Transverse colon (tissue), 4 donors: ENCODE data around the gene DDX46. TPM values are rescaled to one million over a fixed set of nuclear protein-coding genes. Genes with fewer than 3 reads are reported as not detected.

Source experiments
- DNase-seq: peaks from one replicate; pipeline ENCODE4 v3.0.0-alpha.2; 2019
- H3K27ac ChIP-seq, 4 donors: fragments of 200-600 bp; sonication (generic); 2 replicates each; pipeline ENCODE4 v1.5.1; 2016 to 2018; ENCODE audit warnings: inconsistent platforms in 4 of 4
- H3K27me3 ChIP-seq: fragments of 200-600 bp; sonication (generic); 2 replicates; pipeline ENCODE4 v1.5.1; 2017; ENCODE audit warnings: inconsistent platforms
- H3K36me3 ChIP-seq, 4 donors: fragments of 200-600 bp; sonication (generic); 2 replicates each; pipeline ENCODE4 v1.5.1; 2017 to 2019; ENCODE audit warnings: inconsistent platforms in 4 of 4
- H3K4me1 ChIP-seq, 4 donors: fragments of 200-600 bp; sonication (generic); 2 replicates each; pipeline ENCODE4 v1.5.1; 2017 to 2020; ENCODE audit warnings: inconsistent platforms in 4 of 4
- H3K4me3 ChIP-seq, 4 donors: fragments of 200-600 bp; sonication (generic); 1 replicate in 1 of 4; 2 replicates in 3 of 4; pipeline versions ENCODE4 v1.5.1 to v1.6.1; 2017 to 2019; ENCODE audit warnings: inconsistent platforms in 4 of 4
- H3K9me3 ChIP-seq, 2 donors: fragments of 200-600 bp; sonication (generic); 2 replicates each; pipeline ENCODE4 v1.5.1; 2017 to 2019; ENCODE audit warnings: inconsistent platforms in 2 of 2
- CTCF ChIP-seq, 5 experiments: fragments of 200-600 bp in 3 of 5; fragments of 450-650 bp in 2 of 5; sonication (generic) in 3 of 5; IDR thresholded peaks; 1 replicate in 2 of 5; 2 replicates in 3 of 5; pipeline ENCODE4 v1.5.1; 2016 to 2017; ENCODE audit warnings: antibody characterized with exemption in 5 of 5, inconsistent platforms in 3 of 5, mild to moderate bottlenecking in 2 of 5, moderate library complexity in 1 of 5
- EP300 ChIP-seq: sonication (generic); formaldehyde crosslinking; IDR thresholded peaks from one replicate; pipeline ENCODE4 v1.6.1; 2017; ENCODE audit warnings: antibody characterized with exemption, low read depth
- POLR2A ChIP-seq: fragments of 450-650 bp; IDR thresholded peaks from one replicate; pipeline ENCODE4 v1.6.1; 2016; ENCODE audit warnings: antibody characterized with exemption, mild to moderate bottlenecking, moderate library complexity
- POLR2AphosphoS5 ChIP-seq, 3 donors: sonication (generic); formaldehyde crosslinking; IDR thresholded peaks; one replicate each; pipeline ENCODE4 v1.6.1; 2016; ENCODE audit warnings: antibody characterized with exemption in 3 of 3
- WGBS, 2 donors: methylation state at CpG; one replicate each; pipeline ENCODE4 v1.1.5; 2018; ENCODE audit warnings: low coverage in 1 of 2; 5-methylcytosine and 5-hydroxymethylcytosine counted together
- in situ Hi-C, 4 donors: fragments of 200-750 bp; cut with MboI; loops; one replicate each; pipeline versions ENCODE4 v1.15.0 to v1.15.1; 2017; ENCODE audit warnings: low sequenced_read_pairs in 3 of 4, low pct_ligation_motif_present in 1 of 4, low pct_unique_long_range_greater_than_20kb in 1 of 4
- intact Hi-C: fragments of 100-400 bp; cut with DNase I; formaldehyde crosslinking; loops from one replicate; pipeline ENCODE4 v1.15.1; 2023; ENCODE audit warnings: low total_unique reads
- total RNA-seq, 4 donors: library from RNA; depleted of rRNA; stranded (reverse); fragments of >200 nt; gene quantifications; one replicate each; pipeline ENCODE4 v1.1.0, GENCODE V29; 2016

Gene DDX46
- total RNA-seq, 4 donors from 2014 or later = 28.5 to 73.3 (median 46.1) TPM

- Histone ChIP-seq H3K36me3 (peaks cover 0 to 7% (median 3%) of the 10 kb centered on the region in 4 donors), H3K4me3 (no peak overlapping the region), H3K9me3 (no peaks in the 10 kb centered on the region), H3K27me3 (no peaks in the 10 kb centered on the region), H3K4me1 (peaks cover 0 to 7% (median 0%) of the 10 kb centered on the region in 4 donors), H3K27ac (no peak overlapping the region)
- in situ Hi-C loops = no loop called here
- no peak for DNase-seq
- 84 to 100% methylated on average over 1 to 2 of the region's 2 CpGs for WGBS, 2 donors
- TF ChIP-seq EP300 (no peak), CTCF (IDR thresholded peaks at IDR 0.05) (no peak), POLR2AphosphoS5 (IDR thresholded peaks at IDR 0.05) (no peak), POLR2A (no peak)
- intact Hi-C loops = no loop called here
Observed at GRCh38 chr5:134864707-134865106, 106.1 kb downstream of the DDX46 start.

DNA sequence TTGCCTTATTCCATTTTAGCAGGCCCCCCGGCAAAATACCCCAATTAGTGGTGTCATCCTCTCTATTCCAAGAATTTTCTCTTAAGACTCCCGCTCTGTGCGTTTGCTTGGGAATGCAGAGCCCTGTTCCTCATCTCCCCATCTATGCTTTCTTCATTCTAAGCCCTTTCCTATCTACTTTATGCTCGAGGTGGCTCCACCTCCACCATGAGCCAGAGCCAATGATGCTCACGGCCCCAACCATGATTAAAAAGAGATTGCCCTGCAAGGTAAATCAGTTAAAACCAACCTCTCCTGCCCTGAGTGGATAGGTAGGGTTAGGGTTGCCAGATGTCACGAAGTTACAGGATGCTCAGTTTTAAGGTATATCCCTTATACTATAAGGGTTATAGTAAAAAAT lies 114.9 kb downstream of the DDX46 start:
- Histone ChIP-seq H3K4me3 (peak overlapping the region in 3 of 4 donors; percentile 54 to 86 (median 85)), H3K27me3 (no peaks in the 10 kb centered on the region), H3K36me3 (no peaks in the 10 kb centered on the region), H3K4me1 (peaks cover 7 to 30% (median 14%) of the 10 kb centered on the region in 4 donors), H3K9me3 (no peaks in the 10 kb centered on the region), H3K27ac (peak overlapping the region; percentile 83 to 97 (median 96))
- DNase-seq = no peak
- 84 to 87% methylated on average over 2 to 6 of the region's 6 CpGs for WGBS, 2 donors
- TF ChIP-seq POLR2A = no peak
- TF ChIP-seq POLR2AphosphoS5 (IDR thresholded peaks at IDR 0.05) = no peak
- TF ChIP-seq CTCF (IDR thresholded peaks at IDR 0.05) = no peak
- TF ChIP-seq EP300 = no peak
- intact Hi-C loops (no loop called here), in situ Hi-C loops (no loop called here)

GRCh38 chr5:134873987-134874830 lies 115.6 kb downstream of the DDX46 start, which contains the start of gene TXNDC15:
TSS of gene TXNDC15 (plus strand) at chr5:134874371. CDS start at chr5:134874428, 57 bp downstream.
- Histone ChIP-seq H3K4me3 (peak within 1 kb of the TSS; percentile 54 to 87 (median 86)), H3K27me3 (no peaks in the 10 kb centered on the region), H3K4me1 (peaks cover 10 to 37% (median 18%) of the 10 kb centered on the region in 4 donors), H3K27ac (peak within 1 kb of the TSS; percentile 83 to 97 (median 96)), H3K36me3 (no peaks in the 10 kb centered on the region), H3K9me3 (no peaks in the 10 kb centered on the region)
- peak; percentile 90 for DNase-seq
- TF ChIP-seq CTCF (IDR thresholded peaks at IDR 0.05) (no peak), POLR2AphosphoS5 (IDR thresholded peaks at IDR 0.05) (peak; percentile 64 to 78 (median 77)), POLR2A (peak; percentile 75), EP300 (no peak)
- in situ Hi-C loops (no loop called here), intact Hi-C loops (no loop called here)
- 0 to 5% methylated on average over 1 to 50 of the region's 79 CpGs for whole genome bisulfite sequencing, 2 donors

GRCh38 chr5:134874831-134875655 lies 116.5 kb downstream of the DDX46 start:
- 14% methylated on average over 20 of the region's 20 CpGs; no CpG with 5 or more reads in 1 of the 2 donors for WGBS, 2 donors
- Histone ChIP-seq H3K36me3 (no peaks in the 10 kb centered on the region), H3K4me3 (peak overlapping the region; percentile 54 to 87 (median 86)), H3K4me1 (peaks cover 10 to 39% (median 18%) of the 10 kb centered on the region in 4 donors), H3K9me3 (no peaks in the 10 kb centered on the region), H3K27me3 (no peaks in the 10 kb centered on the region), H3K27ac (peak overlapping the region; percentile 83 to 97 (median 96))
- intact Hi-C loops (no loop called here), in situ Hi-C loops (no loop called here)
- TF ChIP-seq POLR2AphosphoS5 (IDR thresholded peaks at IDR 0.05) (no peak), POLR2A (no peak), CTCF (IDR thresholded peaks at IDR 0.05) (no peak), EP300 (no peak)
- DNase-seq = peak; percentile 67
